Panc1 (cell line): ENCODE results near the gene HMHB1. TPM values are rescaled to one million over a fixed set of nuclear protein-coding genes. Genes with fewer than 3 reads are reported as not detected.

Experiments
- ATAC-seq: fragments of 200-7000 bp; cut with Tn5 transposase; 2 replicates; pipeline ENCODE4 v1.9.1; 2020; ENCODE audit warnings: mild to moderate bottlenecking, moderate library complexity
- Bru-seq: library from RNA; stranded (reverse); fragments of 400-500 nt; gene quantifications from one replicate; lab custom pipeline; 2021; lab: Mats Ljungman, UMichigan
- BruChase-seq, 2 experiments: library from RNA; stranded (reverse); fragments of 400-500 nt; gene quantifications; one replicate each; lab custom pipeline; 2021; lab: Mats Ljungman, UMichigan
- BruUV-seq: library from RNA; stranded (reverse); fragments of 400-500 nt; replicated peaks from 2 replicates; lab custom pipeline; 2021; lab: Mats Ljungman, UMichigan
- CTCF ChIA-PET: fragments of 300-600 bp; sonication (Branson Sonifier 250); formaldehyde crosslinking; loops from one replicate; lab custom pipeline; 2022; ENCODE audit warnings: antibody characterized with exemption; lab: Charles Lee
- POLR2A ChIA-PET: fragments of 300-600 bp; sonication (Branson Sonifier 250); formaldehyde crosslinking; loops from one replicate; lab custom pipeline; 2022; ENCODE audit warnings: antibody characterized with exemption; lab: Charles Lee
- DNase-seq: peaks from one replicate; pipeline ENCODE4 v3.0.0-alpha.2; 2010; ENCODE audit warnings: low read depth, low spot score
- H3K27ac ChIP-seq: 2 replicates; pipeline ENCODE4 v1.5.1; 2011; ENCODE audit warnings: mild to moderate bottlenecking, low read length, inconsistent platforms
- H3K27me3 ChIP-seq: fragments of 200-500 bp; sonication (Bioruptor generic); 2 replicates; pipeline ENCODE4 v1.6.0; 2014; ENCODE audit warnings: low read length, inconsistent platforms; ENCODE audit not compliant: control insufficient read depth, insufficient read depth
- H3K36me3 ChIP-seq: fragments of 200-500 bp; sonication (Bioruptor generic); 2 replicates; pipeline ENCODE4 v1.5.1; 2014; ENCODE audit warnings: inconsistent platforms, mild to moderate bottlenecking, low read length, moderate library complexity; ENCODE audit not compliant: control insufficient read depth, insufficient read depth
- H3K4me1 ChIP-seq: 2 replicates; pipeline ENCODE4 v1.5.1; 2011; ENCODE audit warnings: inconsistent platforms, mild to moderate bottlenecking, low read length, moderate library complexity; ENCODE audit not compliant: control insufficient read depth, insufficient read depth
- H3K4me3 ChIP-seq, 2 experiments: 2 replicates each; pipeline ENCODE4 v1.5.1; 2011 to 2012; ENCODE audit warnings: low read depth in 2 of 2, low read length in 2 of 2, mild to moderate bottlenecking in 2 of 2, inconsistent platforms in 1 of 2, moderate library complexity in 1 of 2
- H3K9me3 ChIP-seq: fragments of 200-500 bp; sonication (Bioruptor generic); 2 replicates; pipeline ENCODE4 v1.5.1; 2014; ENCODE audit warnings: low read depth, mild to moderate bottlenecking, inconsistent platforms, low read length, moderate library complexity; ENCODE audit not compliant: control insufficient read depth, insufficient read depth
- CTCF ChIP-seq: fragments of 450-650 bp; IDR thresholded peaks from 2 replicates; pipeline ENCODE4 v1.5.1; 2017; ENCODE audit warnings: mild to moderate bottlenecking
- POLR2AphosphoS5 ChIP-seq: IDR thresholded peaks from 2 replicates; pipeline ENCODE4 v1.6.1; 2012; ENCODE audit warnings: mild to moderate bottlenecking, low read depth, low read length, moderate library complexity
- REST ChIP-seq, 2 experiments: IDR thresholded peaks; 2 replicates each; pipeline ENCODE4 v1.6.1; 2011 to 2012; ENCODE audit warnings: low read depth in 2 of 2, control low read depth in 1 of 2, low read length in 1 of 2, mild to moderate bottlenecking in 1 of 2, moderate library complexity in 1 of 2; ENCODE audit not compliant: insufficient read depth in 1 of 2
- SIN3A ChIP-seq: IDR thresholded peaks from 2 replicates; pipeline ENCODE4 v1.6.1; 2012; ENCODE audit warnings: low read depth, mild to moderate bottlenecking, low read length, moderate library complexity, borderline replicate concordance; ENCODE audit not compliant: insufficient read depth
- TCF7L2 ChIP-seq: IDR thresholded peaks from 2 replicates; pipeline ENCODE4 v1.6.1; 2011; ENCODE audit warnings: mild to moderate bottlenecking, low read depth, low read length, inconsistent platforms
- in situ Hi-C: cut with HindIII; loops from 2 replicates; pipeline ENCODE4 v1.10.0; 2016; ENCODE audit warnings: low sequenced_read_pairs, low pct_unique_long_range_greater_than_20kb
- intact Hi-C: fragments of 100-400 bp; cut with micrococcal nuclease; formaldehyde crosslinking; loops from one replicate; pipeline ENCODE4 v1.10.0; 2022; ENCODE audit not compliant: unreplicated experiment
- long read RNA-seq: library from polyadenylated mRNA; unstranded; transcript quantifications from one replicate; pipeline ENCODE4 v2.0.0, GENCODE V29; 2021; ENCODE audit not compliant: unreplicated experiment
- polyA plus RNA-seq: library from polyadenylated mRNA; unstranded; fragments of >200 nt; gene quantifications from one replicate; pipeline ENCODE4 v1.2.1, GENCODE V29; 2012; ENCODE audit warnings: missing spikeins; ENCODE audit not compliant: insufficient read length
- total RNA-seq: library from RNA; stranded (reverse); gene quantifications from one replicate; pipeline ENCODE4 v1.2.1, GENCODE V29; 2021; ENCODE audit not compliant: unreplicated experiment

The HMHB1 gene
- total RNA-seq: not detected
- not detected for polyA plus RNA-seq
- not detected for Bru-seq, nascent RNA
- BruChase-seq, experiment 1, labeled RNA remaining after a 2-hour chase: not detected
- BruChase-seq, experiment 2, labeled RNA remaining after a 6-hour chase: not detected
- long read RNA-seq: 0 reads

- in situ Hi-C loops (no loop called here), intact Hi-C loops (no loop called here)
- no peak for DNase-seq
- no TSS peak for BruUV-seq
- no peaks in the 10 kb centered on the region for H3K27me3 ChIP-seq
- no peak for ATAC-seq
- TF ChIP-seq CTCF: no peak
- TF ChIP-seq SIN3A: no peak
- TF ChIP-seq REST (IDR thresholded peaks at IDR 0.05; ENCODE audit: insufficient read depth in 1 of 2, low read depth in 2 of 2, low read length in 1 of 2): no peak
- no peak for TF ChIP-seq POLR2AphosphoS5
- no peak for TF ChIP-seq TCF7L2
- no peaks in the 10 kb centered on the region for H3K9me3 ChIP-seq
- POLR2A ChIA-PET: no interaction called here
- H3K27ac ChIP-seq: no peak within 1 kb of the TSS
- H3K4me1 ChIP-seq: no peaks in the 10 kb centered on the region
- H3K4me3 ChIP-seq: peak within 1 kb of the TSS in 1 of 2 experiments; percentile 7; a peak in 1 of 4 replicates
- no peaks in the 10 kb centered on the region for H3K36me3 ChIP-seq
- CTCF ChIA-PET: no interaction called here
These were observed at the start of gene HMHB1 for GRCh38 chr5:143812085-143812705. Gene HMHB1 (plus strand): TSS chr5:143812161.

- intact Hi-C loops: no loop called here
These were observed 49.2 kb upstream of the HMHB1 start for GRCh38 chr5:143762636-143763220.

More at GRCh38 chr5:143762636-143763220, 49.2 kb upstream of the HMHB1 start:
- Histone ChIP-seq H3K4me1 (no peaks in the 10 kb centered on the region), H3K27me3 (no peaks in the 10 kb centered on the region), H3K9me3 (no peaks in the 10 kb centered on the region), H3K27ac (no peak overlapping the region), H3K4me3 (no peak overlapping the region), H3K36me3 (no peaks in the 10 kb centered on the region)
- no TSS peak for BruUV-seq
- ATAC-seq: no peak
- DNase-seq: no peak
- ChIA-PET CTCF (no interaction called here), POLR2A (no interaction called here)
- in situ Hi-C loops: no loop called here
- TF ChIP-seq CTCF: no peak
- TF ChIP-seq TCF7L2: no peak
- TF ChIP-seq REST (IDR thresholded peaks at IDR 0.05; ENCODE audit: insufficient read depth in 1 of 2, low read depth in 2 of 2, low read length in 1 of 2): no peak
- TF ChIP-seq SIN3A: no peak
- no peak for TF ChIP-seq POLR2AphosphoS5
